ENCODE results near the gene DMD. TPM values are rescaled to one million over a fixed set of nuclear protein-coding genes. Genes with fewer than 3 reads are reported as not detected.

Gene DMD
- total and polyA plus RNA-seq, 12 donors, result 28.5 to 228 (median 168) TPM

GRCh38 chrX:31838617-31839016, 1372.7 kb downstream of the DMD start:
- ATAC-seq (no peak), DNase-seq (no peak)
- WGBS, 2 donors, result 65 to 74% methylated on average over 4 of the region's 4 CpGs
- Histone ChIP-seq H3K36me3 (no peaks in the 10 kb centered on the region), H3K4me3 (no peak overlapping the region), H3K9me3 (no peaks in the 10 kb centered on the region), H3K4me1 (no peaks in the 10 kb centered on the region), H3K27me3 (no peaks in the 10 kb centered on the region), H3K27ac (no peak overlapping the region)
- TF ChIP-seq CTCF (IDR thresholded peaks at IDR 0.05), result no peak
- intact Hi-C loops (cut with DNase I), result no loop called here

GRCh38 chrX:31837445-31838049, 1373.8 kb downstream of the DMD start:
- WGBS, 2 donors, result 48 to 56% methylated on average over 6 of the region's 6 CpGs
- Histone ChIP-seq H3K27me3 (no peaks in the 10 kb centered on the region), H3K9me3 (no peaks in the 10 kb centered on the region), H3K4me3 (no peak overlapping the region), H3K4me1 (no peaks in the 10 kb centered on the region), H3K36me3 (no peaks in the 10 kb centered on the region), H3K27ac (no peak overlapping the region)
- intact Hi-C loops (cut with DNase I), result no loop called here
- DNase-seq (no peak), ATAC-seq (no peak)
- TF ChIP-seq CTCF (IDR thresholded peaks at IDR 0.05), result no peak

GRCh38 chrX:31836479-31836878, 1374.9 kb downstream of the DMD start:
- no peak for DNase-seq
- no peaks in the 10 kb centered on the region for H3K4me1 ChIP-seq
- peak in 2 of 8 donors; percentile 31 to 46 for ATAC-seq
- TF ChIP-seq CTCF (IDR thresholded peaks at IDR 0.05), result no peak
- intact Hi-C loops (cut with DNase I), result no loop called here
- WGBS, 2 donors, result 60 to 69% methylated on average over 3 of the region's 3 CpGs
- no peaks in the 10 kb centered on the region for H3K9me3 ChIP-seq
- H3K36me3 ChIP-seq, result no peaks in the 10 kb centered on the region
- H3K4me3 ChIP-seq, result no peak overlapping the region
- no peaks in the 10 kb centered on the region for H3K27me3 ChIP-seq
- peak overlapping the region in 1 of 10 donors; percentile 9 for H3K27ac ChIP-seq

GRCh38 chrX:31832263-31832662, 1379.1 kb downstream of the DMD start:
- H3K36me3 ChIP-seq, result no peaks in the 10 kb centered on the region
- no peak overlapping the region for H3K4me3 ChIP-seq
- WGBS, 2 donors, result 5 to 67% methylated on average over 1 of the region's 1 CpG
- no peaks in the 10 kb centered on the region for H3K4me1 ChIP-seq
- ATAC-seq, result no peak
- H3K27me3 ChIP-seq, result no peaks in the 10 kb centered on the region
- no peak for TF ChIP-seq CTCF (IDR thresholded peaks at IDR 0.05)
- DNase-seq, result no peak
- H3K9me3 ChIP-seq, result no peaks in the 10 kb centered on the region
- intact Hi-C loops (cut with DNase I), result no loop called here
- H3K27ac ChIP-seq, result no peak overlapping the region
